ENCODE results near the gene SLC35D3. TPM values are rescaled to one million over a fixed set of nuclear protein-coding genes. Genes with fewer than 3 reads are reported as not detected.
"Not testable (repeated sequence)": the region's sequence is repeated elsewhere in the genome, so short reads cannot be mapped to it uniquely, and the experiment has no call there.

Gene SLC35D3
- polyA plus RNA-seq, 4 donors, result 0.06 to 0.14 (median 0.10) TPM

DNA sequence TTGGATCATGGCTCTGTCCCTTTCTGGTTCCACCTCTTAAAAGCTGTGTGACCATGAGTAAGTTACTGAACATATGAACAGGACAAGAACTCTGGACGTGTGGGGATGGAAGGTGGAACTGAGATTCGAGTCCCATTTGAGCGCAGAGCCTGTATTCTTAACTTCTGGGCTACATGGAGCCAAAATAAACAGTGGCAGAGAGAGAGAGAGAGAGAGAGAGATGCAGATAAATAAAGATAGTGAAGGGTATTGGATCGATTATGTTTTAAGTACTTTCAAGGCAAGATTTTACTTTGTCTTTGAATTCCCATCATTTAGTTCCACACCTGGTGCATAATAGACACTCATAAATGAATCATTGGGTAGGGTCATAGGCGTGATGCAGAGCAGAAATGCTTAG is 39.7 kb downstream of the SLC35D3 start:
- DNase-seq (ENCODE audit: low read depth in 4 of 4, low spot score in 2 of 4), result no peak

DNA sequence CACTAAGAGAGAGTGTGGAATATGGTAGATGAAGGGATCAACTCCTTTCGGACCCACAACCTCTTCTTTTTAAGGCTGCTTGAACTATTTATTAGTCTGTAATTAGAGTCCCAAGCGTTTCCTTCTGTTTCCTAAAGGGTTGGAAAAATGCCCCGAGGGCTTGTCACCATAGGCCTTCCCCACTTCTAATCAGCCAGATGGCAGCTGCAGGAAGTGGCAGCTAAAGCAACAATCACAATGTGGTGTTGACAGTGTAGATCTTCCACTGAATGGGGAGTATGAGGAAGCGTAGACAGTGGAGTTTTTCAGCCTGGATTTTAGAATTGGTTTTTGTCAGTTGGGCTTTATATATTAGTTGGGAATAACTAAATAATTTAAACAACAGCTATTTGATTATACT is 40.6 kb downstream of the SLC35D3 start:
- DNase-seq (ENCODE audit: low read depth in 4 of 4, low spot score in 2 of 4), result no peak

DNA sequence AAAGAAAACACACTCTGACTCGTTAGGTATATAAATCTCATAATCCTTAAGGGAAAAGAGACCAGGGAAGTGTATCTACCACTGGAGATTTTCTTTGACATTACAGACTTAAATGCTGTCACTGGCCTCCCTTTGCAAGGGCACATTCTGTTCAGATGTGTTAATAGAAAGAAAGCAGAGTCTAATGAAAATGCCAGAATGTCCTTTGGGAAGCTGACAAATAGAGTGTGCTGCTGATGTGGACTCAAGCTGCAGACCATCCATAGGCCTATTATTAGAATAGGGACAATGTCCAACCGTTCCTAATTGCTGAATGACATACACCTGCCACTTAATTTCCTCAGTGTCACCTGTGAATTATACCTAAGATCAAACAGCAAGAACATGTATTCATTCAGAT is 41.2 kb downstream of the SLC35D3 start:
- DNase-seq (ENCODE audit: low read depth in 4 of 4, low spot score in 2 of 4), result no peak

DNA sequence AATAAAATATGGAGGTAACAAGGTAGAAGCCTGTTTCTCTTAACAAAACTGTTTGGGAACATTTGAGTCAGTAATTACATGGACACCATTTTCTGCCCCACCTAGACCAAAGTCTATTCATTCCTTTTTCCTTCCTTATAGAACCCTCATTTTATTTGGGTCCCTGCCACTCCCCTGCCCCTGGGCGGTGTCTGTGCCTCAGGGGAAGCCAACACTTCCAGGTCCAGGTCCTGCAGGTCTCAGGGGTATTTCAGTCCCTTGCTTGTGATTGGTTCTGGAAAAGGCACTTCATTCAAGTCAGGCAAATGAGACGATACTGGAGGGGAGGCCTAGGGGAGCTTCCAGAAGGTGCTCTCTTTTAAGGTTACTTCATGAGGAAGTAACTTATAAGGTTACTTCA is 42.3 kb downstream of the SLC35D3 start:
- no peak for DNase-seq (ENCODE audit: low read depth in 4 of 4, low spot score in 2 of 4)

DNA sequence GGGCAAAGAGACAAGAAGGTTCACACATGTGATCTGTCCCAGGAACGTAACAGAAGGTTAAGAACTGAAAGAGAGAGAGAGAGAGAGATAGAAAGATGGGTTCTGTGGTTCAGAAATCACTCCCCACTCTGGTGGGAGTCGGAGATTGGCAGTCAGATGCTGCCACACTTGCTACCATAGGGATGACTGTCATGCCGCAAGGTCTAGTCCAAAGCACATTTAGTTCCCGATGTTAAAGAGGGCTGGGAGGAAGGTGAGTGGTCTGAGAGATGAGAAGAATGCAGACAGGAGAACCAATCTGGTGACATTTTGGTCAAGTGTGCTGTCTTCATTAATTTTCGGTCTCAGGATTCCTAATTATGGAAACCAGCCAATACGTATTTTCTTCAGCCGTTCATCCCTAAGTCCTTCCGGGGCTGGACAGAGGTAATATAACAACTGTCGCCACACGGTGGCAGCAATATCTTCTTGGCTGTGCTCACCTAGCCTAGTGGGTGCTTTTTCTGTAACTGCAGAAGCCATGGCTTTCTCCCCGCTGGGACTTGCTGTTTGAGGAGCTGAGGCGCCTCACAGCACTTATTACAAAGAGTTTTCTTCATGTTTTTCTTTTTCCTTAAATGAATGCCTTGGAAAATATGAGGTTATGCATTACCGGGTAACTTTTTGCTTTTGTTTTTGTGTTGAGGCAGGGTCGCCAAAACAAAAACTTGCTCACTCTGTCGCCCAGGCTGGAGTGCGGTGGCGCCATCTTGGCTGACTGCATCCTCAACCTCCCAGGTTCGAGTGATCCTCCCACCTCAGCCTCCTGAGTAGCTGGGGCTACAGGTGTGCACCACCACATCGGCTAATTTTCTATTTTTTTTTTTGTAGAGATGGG is 46.0 kb downstream of the SLC35D3 start:
- DNase-seq (ENCODE audit: low read depth in 4 of 4, low spot score in 2 of 4), result peak in 3 of 4 donors; percentile 28 to 53 (median 30)

DNA sequence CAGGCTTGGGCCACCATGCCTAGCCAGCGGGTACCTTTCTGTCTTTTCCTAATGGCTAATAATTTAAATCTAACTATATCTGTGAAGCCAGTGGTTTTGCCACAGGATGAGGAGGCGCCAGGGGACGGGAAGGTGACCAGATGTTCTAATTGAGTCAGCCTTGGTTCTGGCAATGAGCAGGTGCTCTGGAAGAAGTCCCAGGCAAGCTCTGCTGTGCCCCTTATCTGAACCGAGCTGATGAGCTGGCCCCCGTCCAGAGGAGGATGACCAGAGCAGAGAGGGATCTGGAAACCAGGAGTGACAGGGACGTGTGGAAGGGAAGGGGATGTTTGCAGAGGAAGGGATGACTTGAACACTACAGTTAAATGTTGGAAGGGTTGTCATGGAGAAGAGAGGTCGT is 46.7 kb downstream of the SLC35D3 start:
- DNase-seq (ENCODE audit: low read depth in 4 of 4, low spot score in 2 of 4), result no peak

DNA sequence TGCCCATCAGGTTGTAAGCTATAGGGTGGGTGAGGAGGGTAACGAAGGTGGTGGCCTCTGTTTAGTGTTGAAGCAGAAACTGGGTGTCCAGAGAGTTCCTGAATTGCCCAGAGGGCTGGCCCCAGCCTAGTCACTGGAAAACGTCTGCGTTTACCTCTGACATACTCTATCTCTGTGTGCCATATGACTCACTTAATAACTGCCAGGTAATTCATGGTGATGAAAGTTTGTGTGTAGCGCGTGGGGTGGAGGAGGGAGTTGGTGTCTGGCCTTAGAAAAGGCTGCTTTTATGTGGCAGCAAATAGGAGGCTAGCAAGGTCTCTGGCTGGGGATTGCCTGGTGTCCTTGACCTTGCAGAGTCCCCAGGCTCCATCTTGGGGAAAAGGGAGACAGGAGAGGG is 47.3 kb downstream of the SLC35D3 start:
- no peak for DNase-seq (ENCODE audit: low read depth in 4 of 4, low spot score in 2 of 4)

DNA sequence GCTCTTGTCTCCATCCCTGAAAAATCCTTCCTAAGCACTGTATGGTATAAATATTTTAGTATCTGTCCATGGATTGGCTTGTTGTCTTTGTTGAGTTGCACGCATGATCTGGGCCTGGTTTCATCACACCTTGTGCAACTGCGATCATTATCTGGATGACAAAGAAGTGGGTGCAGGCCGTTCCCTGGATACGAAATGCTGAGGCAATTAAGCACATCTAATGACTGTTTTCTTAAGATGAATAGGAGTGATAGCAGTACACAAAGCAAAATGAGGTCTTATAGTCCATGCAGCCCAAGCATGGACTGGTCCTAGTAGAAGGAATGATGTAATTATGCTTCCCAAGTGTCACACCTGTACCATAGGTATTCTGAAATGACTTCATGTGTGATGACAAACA is 47.8 kb downstream of the SLC35D3 start:
- no peak for DNase-seq (ENCODE audit: low read depth in 4 of 4, low spot score in 2 of 4)

DNA sequence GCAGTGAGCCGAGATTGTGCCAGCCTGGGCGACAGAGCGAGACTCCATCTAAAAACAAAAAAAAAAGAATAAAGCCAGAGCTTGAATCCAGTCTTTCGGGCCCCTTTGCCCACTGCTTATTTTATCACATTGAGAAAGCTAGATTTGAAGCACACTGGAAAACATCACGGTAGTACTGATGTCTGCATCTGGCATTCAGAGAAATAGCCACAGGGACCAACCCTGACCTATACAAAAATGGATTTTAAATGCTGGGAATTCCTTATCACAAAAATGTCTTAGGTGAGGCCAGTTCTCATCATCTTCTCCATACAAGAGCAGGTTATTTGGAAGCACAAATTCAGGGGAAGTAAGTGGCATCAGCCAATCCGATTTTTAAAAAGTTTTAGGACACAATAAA is 49.5 kb downstream of the SLC35D3 start:
- DNase-seq (ENCODE audit: low read depth in 4 of 4, low spot score in 2 of 4), result no peak

DNA sequence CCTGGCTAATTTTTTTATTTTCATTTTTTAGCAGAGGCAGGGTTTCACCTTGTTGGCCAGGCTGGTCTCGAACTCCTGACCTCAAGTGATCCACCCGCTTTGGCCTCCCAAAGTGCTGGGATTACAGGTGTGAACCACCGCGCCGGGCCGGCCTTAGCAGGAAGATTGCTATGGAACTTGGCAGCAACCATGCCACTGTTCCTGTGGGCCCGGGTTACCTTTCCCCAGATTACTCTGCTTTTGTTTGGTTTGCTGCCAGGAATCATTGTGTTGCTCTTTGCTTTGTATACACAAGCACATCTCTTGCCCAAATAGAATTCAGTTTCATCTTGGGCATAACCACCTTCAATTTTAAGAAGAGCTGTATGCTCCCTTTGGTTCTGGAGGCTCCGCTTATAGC is 51.7 kb downstream of the SLC35D3 start:
- DNase-seq (ENCODE audit: low read depth in 4 of 4, low spot score in 2 of 4), result not testable (repeated sequence)

Other genes starting within 250 kb of the SLC35D3 start
- 1 to 10 TPM; 5.4 to 7.3 (median 6.7) TPM for gene MAP3K5, start 129.8 kb upstream of the SLC35D3 start, polyA plus RNA-seq (ENCODE audit: insufficient read length in 4 of 4)
- gene PEX7, start 99.7 kb upstream of the SLC35D3 start, polyA plus RNA-seq (ENCODE audit: insufficient read length in 4 of 4), result 10 to 100 TPM; 11.4 to 15.8 (median 13.8) TPM
- gene IL20RA, start 122.7 kb downstream of the SLC35D3 start, polyA plus RNA-seq (ENCODE audit: insufficient read length in 4 of 4), result 1 to 10 TPM; 1.0 to 1.6 (median 1.5) TPM

Measured in left renal cortex interstitium (tissue), 4 donors.